Fibroblast of gingiva (primary cell): ENCODE results near the gene ATP6V1F.

ENCODE experiments used
- DNase-seq: peaks from one replicate; pipeline ENCODE4 v3.0.0-alpha.2; 2011; ENCODE audit warnings: low read depth

ATP6V1F gene

GRCh38 chr7:128862571-128863432 lies at the start of gene ATP6V1F:
ATP6V1F (plus strand) TSS chr7:128862856; CDS start chr7:128862905, 49 bp downstream.
- DNase-seq, result peak; percentile 95

- no peak for DNase-seq
Measured at GRCh38 chr7:128814499-128814898, 48.2 kb upstream of the ATP6V1F start.

- DNase-seq, result no peak
Measured at GRCh38 chr7:128815289-128815942, 47.2 kb upstream of the ATP6V1F start.

GRCh38 chr7:128818694-128819093 lies 44.0 kb upstream of the ATP6V1F start:
- no peak for DNase-seq

GRCh38 chr7:128821724-128822123 lies 40.9 kb upstream of the ATP6V1F start:
- no peak for DNase-seq

GRCh38 chr7:128826512-128826911 lies 36.1 kb upstream of the ATP6V1F start:
- no peak for DNase-seq

GRCh38 chr7:128826916-128827247 lies 35.8 kb upstream of the ATP6V1F start:
- no peak for DNase-seq

- DNase-seq, result peak; percentile 98
Measured at GRCh38 chr7:128827248-128827958, 35.3 kb upstream of the ATP6V1F start.

- peak; percentile 52 for DNase-seq
Measured at GRCh38 chr7:128827971-128828711, 34.5 kb upstream of the ATP6V1F start.

GRCh38 chr7:128829391-128830166 lies 33.1 kb upstream of the ATP6V1F start:
- DNase-seq, result no peak

GRCh38 chr7:128830231-128831177 lies 32.2 kb upstream of the ATP6V1F start, which contains the start of gene FLNC:
FLNC (plus strand) TSS chr7:128830406; CDS start chr7:128830638, 232 bp downstream.
- peak; percentile 57 for DNase-seq

- peak; percentile 42 for DNase-seq
Measured at GRCh38 chr7:128831178-128831993, 31.3 kb upstream of the ATP6V1F start.

GRCh38 chr7:128831994-128832879 lies 30.4 kb upstream of the ATP6V1F start:
- peak; percentile 10 for DNase-seq

GRCh38 chr7:128832880-128833147 lies 29.8 kb upstream of the ATP6V1F start:
- no peak for DNase-seq

- DNase-seq, result peak; percentile 64
Measured at GRCh38 chr7:128833148-128833945, 29.3 kb upstream of the ATP6V1F start.

GRCh38 chr7:128833946-128834325 lies 28.7 kb upstream of the ATP6V1F start:
- peak; percentile 21 for DNase-seq

GRCh38 chr7:128835231-128835751 lies 27.4 kb upstream of the ATP6V1F start:
- DNase-seq, result no peak
